B cell (primary cell): ENCODE data around the gene ZNF445. TPM values are rescaled to one million over a fixed set of nuclear protein-coding genes. Genes with fewer than 3 reads are reported as not detected.

Source experiments
- ATAC-seq: fragments of 200-7000 bp; cut with Tn5 transposase; one replicate; pipeline ENCODE4 v1.10.0; 2021; ENCODE audit warnings: low read depth, mild to moderate bottlenecking, moderate number of reproducible peaks, moderate library complexity
- CTCF ChIA-PET: fragments of 350-600 bp; sonication (Branson Sonifier 250); formaldehyde crosslinking; loops from one replicate; lab custom pipeline; 2021; ENCODE audit warnings: antibody characterized with exemption, inconsistent platforms; lab: Charles Lee
- POLR2A ChIA-PET: fragments of 350-600 bp; sonication (Branson Sonifier 250); formaldehyde crosslinking; loops from one replicate; lab custom pipeline; 2021; ENCODE audit warnings: antibody characterized with exemption; lab: Charles Lee
- DNase-seq: peaks from one replicate; pipeline ENCODE4 v3.0.0; 2013
- H2AFZ ChIP-seq: 2 replicates; pipeline ENCODE4 v1.6.1; 2012; ENCODE audit warnings: mild to moderate bottlenecking, low read depth, low read length; ENCODE audit not compliant: insufficient read depth, poor library complexity, severe bottlenecking
- H3K27ac ChIP-seq, 2 donors: 1 replicate in 1 of 2; 2 replicates in 1 of 2; pipeline ENCODE4 v1.5.1; 2012 to 2013; ENCODE audit warnings: low read length in 2 of 2, mild to moderate bottlenecking in 2 of 2, moderate library complexity in 1 of 2
- H3K27me3 ChIP-seq, 4 experiments: fragments of 200-600 bp in 1 of 4; sonication (generic) in 1 of 4; replicated peaks in 1 of 4; 1 replicate in 2 of 4; 2 replicates in 2 of 4; pipeline versions ENCODE4 v1.6.1 to v1.7.0; 2013 to 2016; ENCODE audit warnings: low read length in 3 of 4, mild to moderate bottlenecking in 2 of 4, mixed read lengths in 1 of 4, moderate library complexity in 1 of 4; ENCODE audit not compliant: insufficient read depth in 4 of 4, control insufficient read depth in 3 of 4; ENCODE audit errors: control extremely low read depth in 1 of 4
- H3K36me3 ChIP-seq, 2 experiments: replicated peaks in 1 of 2; 1 replicate in 1 of 2; 2 replicates in 1 of 2; pipeline versions ENCODE4 v1.6.1 to v1.7.1; 2013; ENCODE audit warnings: low read length in 1 of 2; ENCODE audit not compliant: insufficient read depth in 2 of 2, control insufficient read depth in 1 of 2; ENCODE audit errors: control extremely low read depth in 1 of 2, extremely low read depth in 1 of 2
- H3K4me1 ChIP-seq, 2 donors: fragments of 200-600 bp in 1 of 2; sonication (generic) in 1 of 2; 1 replicate in 1 of 2; 2 replicates in 1 of 2; pipeline versions ENCODE4 v1.5.1 to v1.6.1; 2013 to 2017; ENCODE audit warnings: low read length in 2 of 2; ENCODE audit not compliant: control insufficient read depth in 2 of 2, insufficient read depth in 2 of 2
- H3K4me2 ChIP-seq: replicated peaks from 2 replicates; pipeline ENCODE3; 2012; ENCODE audit warnings: mild to moderate bottlenecking, low read depth, low read length; ENCODE audit not compliant: poor library complexity, severe bottlenecking
- H3K4me3 ChIP-seq, 5 experiments: fragments of 200-600 bp in 1 of 5; sonication (generic) in 1 of 5; 1 replicate in 3 of 5; 2 replicates in 2 of 5; pipeline versions ENCODE4 v1.5.1 to v1.7.0; 2011 to 2016; ENCODE audit warnings: low read length in 4 of 5, mild to moderate bottlenecking in 4 of 5, low read depth in 2 of 5, control low read depth in 1 of 5, moderate library complexity in 1 of 5; ENCODE audit not compliant: insufficient read depth in 1 of 5; ENCODE audit errors: control extremely low read depth in 1 of 5, extremely low read depth in 1 of 5
- H3K79me2 ChIP-seq: fragments of 200-600 bp; sonication (generic); one replicate; pipeline ENCODE4 v1.6.0; 2016; ENCODE audit warnings: low read length; ENCODE audit not compliant: control insufficient read depth, insufficient read depth
- H3K9ac ChIP-seq: fragments of 200-600 bp; sonication (generic); 2 replicates; pipeline ENCODE4 v1.6.1; 2017; ENCODE audit warnings: mild to moderate bottlenecking, low read length, moderate library complexity
- H3K9me3 ChIP-seq, 3 donors: one replicate each; pipeline versions ENCODE4 v1.6.1 to v1.7.1; 2013; ENCODE audit warnings: low read length in 2 of 3; ENCODE audit not compliant: control insufficient read depth in 2 of 3, insufficient read depth in 1 of 3; ENCODE audit errors: control extremely low read depth in 1 of 3
- H4K20me1 ChIP-seq: 2 replicates; pipeline ENCODE4 v1.6.0; 2012; ENCODE audit warnings: mild to moderate bottlenecking, low read length; ENCODE audit not compliant: insufficient read depth, control insufficient read depth, poor library complexity, severe bottlenecking
- H3K27ac Mint-ChIP-seq: one replicate; pipeline ENCODE4 v1.8.0; 2021; ENCODE audit warnings: mixed read lengths
- H3K27me3 Mint-ChIP-seq: one replicate; pipeline ENCODE4 v1.8.0; 2021; ENCODE audit warnings: mixed read lengths
- H3K4me1 Mint-ChIP-seq: one replicate; pipeline ENCODE4 v1.8.0; 2021; ENCODE audit warnings: mixed read lengths
- H3K4me3 Mint-ChIP-seq: one replicate; pipeline ENCODE4 v1.8.0; 2021; ENCODE audit warnings: mixed read lengths
- H3K9me3 Mint-ChIP-seq: one replicate; pipeline ENCODE4 v1.8.0; 2022; ENCODE audit warnings: mixed read lengths; ENCODE audit not compliant: insufficient read depth
- EZH2 ChIP-seq: IDR thresholded peaks from 2 replicates; pipeline ENCODE4 v1.6.1; 2012; ENCODE audit warnings: borderline replicate concordance, low read depth, mild to moderate bottlenecking, moderate library complexity, low read length; ENCODE audit not compliant: insufficient read depth, poor library complexity, severe bottlenecking
- WGBS: methylation state at CpG from one replicate; pipeline ENCODE4 v1.1.5; 2013; ENCODE audit warnings: missing lambda C conversion rate; ENCODE audit not compliant: insufficient coverage; 5-methylcytosine and 5-hydroxymethylcytosine counted together
- intact Hi-C: fragments of 100-400 bp; cut with micrococcal nuclease; formaldehyde crosslinking; loops from one replicate; pipeline ENCODE4 v1.10.0; 2022
- polyA plus RNA-seq: library from polyadenylated mRNA; depleted of rRNA; stranded (reverse); fragments of >200 nt; gene quantifications from 2 replicates; pipeline ENCODE4 v1.2.3, GENCODE V29; 2012
- total RNA-seq, 2 donors: library from RNA; stranded (reverse); fragments of 120-200 nt in 1 of 2; gene quantifications; 1 replicate in 1 of 2; 2 replicates in 1 of 2; pipeline versions ENCODE4 v1.2.3 to v1.2.4, GENCODE V29; 2013 to 2022
- TF ChIP-seq, protein P1 (sequence below): fragments of 200-600 bp; IDR thresholded peaks from one replicate; pipeline ENCODE4 v1.8.0; 2022; ENCODE audit warnings: antibody characterized with exemption, mild to moderate bottlenecking

The ZNF445 gene
- total and polyA plus RNA-seq, 2 donors (not counting 1 experiment from before 2014, with no cell fraction given), result 2.6 to 29.7 TPM

GRCh38 chr3:44522494-44522933 is 45.0 kb upstream of the ZNF445 start:
- DNase-seq (no peak), ATAC-seq (no peak)
- no peak for TF ChIP-seq EZH2
- no peak overlapping the region for H3K4me2 ChIP-seq
- peaks cover 7 to 10% of the 10 kb centered on the region in 2 donors for H3K4me1 ChIP-seq
- CTCF ChIA-PET, result interaction anchor here (1.8 kb wide), 1 partner anchor 10 kb away, joined by 7 read pairs; no protein-coding TSS in a partner anchor
- H3K36me3 ChIP-seq, result no peaks in the 10 kb centered on the region
- no peak overlapping the region for H2AFZ ChIP-seq
- Mint-ChIP-seq H3K27me3 (peaks cover 31% of the 10 kb centered on the region), H3K9me3 (no peaks in the 10 kb centered on the region), H3K4me3 (no peak overlapping the region), H3K27ac (no peak overlapping the region), H3K4me1 (peaks cover 8% of the 10 kb centered on the region)
- H3K79me2 ChIP-seq, result no peaks in the 10 kb centered on the region
- H3K9me3 ChIP-seq, result no peaks in the 10 kb centered on the region
- no peak overlapping the region for H3K27ac ChIP-seq
- no peak overlapping the region for H3K4me3 ChIP-seq
- peaks cover 0 to 10% (median 2%) of the 10 kb centered on the region in 4 experiments for H3K27me3 ChIP-seq
- H4K20me1 ChIP-seq, result no peaks in the 10 kb centered on the region
- no peak overlapping the region for H3K9ac ChIP-seq
- WGBS, result 83% methylated on average over 7 of the region's 7 CpGs
- POLR2A ChIA-PET, result no interaction called here
- intact Hi-C loops, result no loop called here

GRCh38 chr3:44521721-44522120 is 44.3 kb upstream of the ZNF445 start:
- Histone ChIP-seq H3K9ac (no peak overlapping the region), H3K36me3 (no peaks in the 10 kb centered on the region), H3K9me3 (no peaks in the 10 kb centered on the region), H3K4me2 (no peak overlapping the region), H3K79me2 (no peaks in the 10 kb centered on the region), H2AFZ (no peak overlapping the region), H3K4me1 (peaks cover 7 to 13% of the 10 kb centered on the region in 2 donors), H3K4me3 (no peak overlapping the region), H4K20me1 (no peaks in the 10 kb centered on the region), H3K27me3 (peaks cover 0 to 6% (median 0%) of the 10 kb centered on the region in 4 experiments), H3K27ac (no peak overlapping the region)
- CTCF ChIA-PET, result no interaction called here
- H3K4me3 Mint-ChIP-seq, result no peak overlapping the region
- peaks cover 11% of the 10 kb centered on the region for H3K4me1 Mint-ChIP-seq
- POLR2A ChIA-PET, result no interaction called here
- DNase-seq (no peak), ATAC-seq (no peak)
- H3K9me3 Mint-ChIP-seq, result no peaks in the 10 kb centered on the region
- intact Hi-C loops, result no loop called here
- no peak for TF ChIP-seq EZH2
- TF ChIP-seq, protein P1, sequence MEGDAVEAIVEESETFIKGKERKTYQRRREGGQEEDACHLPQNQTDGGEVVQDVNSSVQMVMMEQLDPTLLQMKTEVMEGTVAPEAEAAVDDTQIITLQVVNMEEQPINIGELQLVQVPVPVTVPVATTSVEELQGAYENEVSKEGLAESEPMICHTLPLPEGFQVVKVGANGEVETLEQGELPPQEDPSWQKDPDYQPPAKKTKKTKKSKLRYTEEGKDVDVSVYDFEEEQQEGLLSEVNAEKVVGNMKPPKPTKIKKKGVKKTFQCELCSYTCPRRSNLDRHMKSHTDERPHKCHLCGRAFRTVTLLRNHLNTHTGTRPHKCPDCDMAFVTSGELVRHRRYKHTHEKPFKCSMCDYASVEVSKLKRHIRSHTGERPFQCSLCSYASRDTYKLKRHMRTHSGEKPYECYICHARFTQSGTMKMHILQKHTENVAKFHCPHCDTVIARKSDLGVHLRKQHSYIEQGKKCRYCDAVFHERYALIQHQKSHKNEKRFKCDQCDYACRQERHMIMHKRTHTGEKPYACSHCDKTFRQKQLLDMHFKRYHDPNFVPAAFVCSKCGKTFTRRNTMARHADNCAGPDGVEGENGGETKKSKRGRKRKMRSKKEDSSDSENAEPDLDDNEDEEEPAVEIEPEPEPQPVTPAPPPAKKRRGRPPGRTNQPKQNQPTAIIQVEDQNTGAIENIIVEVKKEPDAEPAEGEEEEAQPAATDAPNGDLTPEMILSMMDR, result no peak
- WGBS, result 75% methylated on average over 2 of the region's 3 CpGs
- no peak overlapping the region for H3K27ac Mint-ChIP-seq
- H3K27me3 Mint-ChIP-seq, result peaks cover 27% of the 10 kb centered on the region
